Fibroblast of pulmonary artery (primary cell): ENCODE measurements around the gene CDC42SE2.
"Not testable (repeated sequence)": the region's sequence is repeated elsewhere in the genome, so short reads cannot be mapped to it uniquely, and the experiment has no call there.

Experiments
- DNase-seq: peaks from one replicate; pipeline ENCODE4 v3.0.0-alpha.2; 2010; ENCODE audit warnings: low read depth
- H3K4me3 ChIP-seq: replicated peaks from 2 replicates; pipeline ENCODE4 v1.5.1; 2011; ENCODE audit warnings: low read depth, mild to moderate bottlenecking, control low read depth, low read length, moderate library complexity
- CTCF ChIP-seq: IDR thresholded peaks from 2 replicates; pipeline ENCODE4 v1.5.1; 2011; ENCODE audit warnings: mild to moderate bottlenecking, control low read depth, low read length, inconsistent platforms; ENCODE audit errors: missing control alignments

The CDC42SE2 gene

GRCh38 chr5:131299465-131299864 lies 35.6 kb downstream of the CDC42SE2 start:
- H3K4me3 ChIP-seq: no peak overlapping the region
- DNase-seq: no peak
- TF ChIP-seq CTCF: no peak

GRCh38 chr5:131302506-131302905 lies 38.7 kb downstream of the CDC42SE2 start:
- no peak for DNase-seq
- H3K4me3 ChIP-seq: no peak overlapping the region
- no peak for TF ChIP-seq CTCF

- H3K4me3 ChIP-seq: no peak overlapping the region
- no peak for TF ChIP-seq CTCF
- DNase-seq: peak; percentile 77
Measured at GRCh38 chr5:131303537-131303936, 39.7 kb downstream of the CDC42SE2 start.

- H3K4me3 ChIP-seq: no peak overlapping the region
- TF ChIP-seq CTCF: no peak
- DNase-seq: no peak
Measured at GRCh38 chr5:131304414-131304813, 40.6 kb downstream of the CDC42SE2 start.

GRCh38 chr5:131305138-131305689 lies 41.4 kb downstream of the CDC42SE2 start:
- no peak for DNase-seq
- H3K4me3 ChIP-seq: no peak overlapping the region
- no peak for TF ChIP-seq CTCF

GRCh38 chr5:131305906-131306305 lies 42.1 kb downstream of the CDC42SE2 start:
- DNase-seq: peak; percentile 64
- no peak overlapping the region for H3K4me3 ChIP-seq
- no peak for TF ChIP-seq CTCF

- not testable (repeated sequence) for H3K4me3 ChIP-seq, DNase-seq
Measured at GRCh38 chr5:131312235-131312772, 48.5 kb downstream of the CDC42SE2 start.
